Gastrocnemius medialis (tissue), 4 donors: Measurements from ENCODE around the gene RBBP8.

ENCODE experiments used
- POLR2A ChIP-seq, 2 donors: fragments of 450-650 bp; IDR thresholded peaks; one replicate each; pipeline ENCODE4 v1.6.1; 2017; ENCODE audit warnings: antibody characterized with exemption in 2 of 2, mild to moderate bottlenecking in 2 of 2, moderate library complexity in 2 of 2
- TF ChIP-seq, protein P1 (sequence below), 5 experiments: fragments of 450-650 bp in 3 of 5; fragments of 200-600 bp in 2 of 5; sonication (generic) in 2 of 5; IDR thresholded peaks in 4 of 5; conservative IDR thresholded peaks in 1 of 5; 1 replicate in 4 of 5; 2 replicates in 1 of 5; pipeline ENCODE4 v1.5.1; 2016 to 2019; ENCODE audit warnings: antibody characterized with exemption in 5 of 5, mild to moderate bottlenecking in 3 of 5, moderate library complexity in 3 of 5

DNA sequence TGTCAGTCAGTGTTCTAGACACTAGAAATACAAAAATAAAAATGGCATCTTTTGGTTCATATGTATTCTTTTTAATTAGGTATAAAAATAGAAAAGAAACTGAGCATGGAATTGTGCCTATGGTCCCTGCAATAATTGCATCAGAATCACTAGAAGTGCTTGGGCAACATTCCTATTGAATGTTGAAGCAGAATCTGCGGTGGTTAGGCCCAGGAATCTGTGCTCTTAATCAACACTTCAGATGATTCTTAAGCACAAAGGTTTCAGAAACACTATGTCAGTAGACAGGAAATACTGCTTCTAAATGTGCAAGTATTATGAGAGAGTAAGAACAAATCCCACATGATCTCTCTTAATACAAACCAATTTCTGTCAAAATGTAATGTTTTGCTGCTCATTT, 20.3 kb upstream of the RBBP8 start:
- TF ChIP-seq, protein P1, sequence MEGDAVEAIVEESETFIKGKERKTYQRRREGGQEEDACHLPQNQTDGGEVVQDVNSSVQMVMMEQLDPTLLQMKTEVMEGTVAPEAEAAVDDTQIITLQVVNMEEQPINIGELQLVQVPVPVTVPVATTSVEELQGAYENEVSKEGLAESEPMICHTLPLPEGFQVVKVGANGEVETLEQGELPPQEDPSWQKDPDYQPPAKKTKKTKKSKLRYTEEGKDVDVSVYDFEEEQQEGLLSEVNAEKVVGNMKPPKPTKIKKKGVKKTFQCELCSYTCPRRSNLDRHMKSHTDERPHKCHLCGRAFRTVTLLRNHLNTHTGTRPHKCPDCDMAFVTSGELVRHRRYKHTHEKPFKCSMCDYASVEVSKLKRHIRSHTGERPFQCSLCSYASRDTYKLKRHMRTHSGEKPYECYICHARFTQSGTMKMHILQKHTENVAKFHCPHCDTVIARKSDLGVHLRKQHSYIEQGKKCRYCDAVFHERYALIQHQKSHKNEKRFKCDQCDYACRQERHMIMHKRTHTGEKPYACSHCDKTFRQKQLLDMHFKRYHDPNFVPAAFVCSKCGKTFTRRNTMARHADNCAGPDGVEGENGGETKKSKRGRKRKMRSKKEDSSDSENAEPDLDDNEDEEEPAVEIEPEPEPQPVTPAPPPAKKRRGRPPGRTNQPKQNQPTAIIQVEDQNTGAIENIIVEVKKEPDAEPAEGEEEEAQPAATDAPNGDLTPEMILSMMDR (IDR thresholded peaks at IDR 0.05 in 4 of 5, conservative IDR thresholded peaks at IDR 0.05 in 1 of 5) = no peak
- no peak for TF ChIP-seq POLR2A (IDR thresholded peaks at IDR 0.05)
